Measurements from ENCODE around the gene INTS6. TPM values are rescaled to one million over a fixed set of nuclear protein-coding genes. Genes with fewer than 3 reads are reported as not detected.
A peak's percentile ranks its signal among the peaks of the same experiment; 100 is the strongest.

INTS6 gene

GRCh38 chr13:51311957-51312520 is 140.8 kb downstream of the INTS6 start:
- H3K4ac ChIP-seq (ENCODE audit: low read depth in 1 of 2, low read length in 2 of 2) = peak overlapping the region in 1 of 2 experiments; percentile 26
- H3K4me2 ChIP-seq (ENCODE audit: low read length, poor library complexity, severe bottlenecking) = no peak overlapping the region
- no peaks in the 10 kb centered on the region for H3K79me1 ChIP-seq (replicated peaks; ENCODE audit: low read length, poor library complexity, severe bottlenecking)
- H2BK5ac ChIP-seq (ENCODE audit: low read depth, low read length, poor library complexity, severe bottlenecking) = no peak overlapping the region
- no peaks in the 10 kb centered on the region for H3K9me3 ChIP-seq (ENCODE audit: control insufficient read depth, low read length)
- H3K27ac ChIP-seq (ENCODE audit: low read length, poor library complexity, severe bottlenecking) = no peak overlapping the region
- H4K8ac ChIP-seq (ENCODE audit: low read length) = no peak overlapping the region
- H3K4me1 ChIP-seq (ENCODE audit: control insufficient read depth, insufficient read depth, low read depth, low read length) = peaks cover 6% of the 10 kb centered on the region
- no peak overlapping the region for H4K91ac ChIP-seq (ENCODE audit: low read length)
- no peak for DNase-seq
- H2BK12ac ChIP-seq (ENCODE audit: low read length in 2 of 2) = no peak overlapping the region
- no peak overlapping the region for H2BK120ac ChIP-seq (ENCODE audit: low read depth, low read length)
- 78% methylated on average over 3 of the region's 5 CpGs for WGBS
- no peak overlapping the region for H3K23ac ChIP-seq (ENCODE audit: low read length in 2 of 2)
- no peaks in the 10 kb centered on the region for H3K36me3 ChIP-seq (ENCODE audit: control insufficient read depth in 1 of 2, insufficient read depth in 2 of 2, low read depth in 1 of 2, low read length in 2 of 2)
- no peak overlapping the region for H2AK5ac ChIP-seq (ENCODE audit: low read length, severe bottlenecking)
- no peak overlapping the region for H2AFZ ChIP-seq (ENCODE audit: low read depth, low read length)
- H2BK15ac ChIP-seq (ENCODE audit: low read depth, poor library complexity, severe bottlenecking) = no peak overlapping the region
- peaks cover 0 to 4% of the 10 kb centered on the region in 2 experiments for H3K27me3 ChIP-seq (ENCODE audit: control insufficient read depth in 1 of 2, insufficient read depth in 1 of 2, low read length in 2 of 2)
- no peak overlapping the region for H3K4me3 ChIP-seq (ENCODE audit: insufficient read depth in 1 of 2, low read depth in 1 of 2, low read length in 2 of 2)
- H3K14ac ChIP-seq (ENCODE audit: low read length in 2 of 2) = no peak overlapping the region
- H3K18ac ChIP-seq (ENCODE audit: low read depth in 1 of 2, low read length in 2 of 2) = no peak overlapping the region
- H3K9ac ChIP-seq (ENCODE audit: low read length) = no peak overlapping the region

Small RNAs within 50 kb of the gene (small RNA-seq; reads per million reads assigned to genes)
- gene MIR5693 (ENCODE audit: low read depth) (not detected), gene RN7SL320P (ENCODE audit: low read depth) (not detected), gene SNRPGP11 (ENCODE audit: low read depth) (not detected)

Measured in mesenchymal stem cell (in vitro differentiated cells and primary cell).